ENCODE data around the gene SLC22A4. TPM values are rescaled to one million over a fixed set of nuclear protein-coding genes. Genes with fewer than 3 reads are reported as not detected.

SLC22A4 gene
- total RNA-seq, 1 donor from 2014 or later, result 1.7 TPM

GRCh38 chr5:132266031-132266835, 28.0 kb upstream of the SLC22A4 start:
- intact Hi-C loops (cut with micrococcal nuclease), result no loop called here
- DNase-seq (ENCODE audit: low spot score), result no peak
- H3K36me3 Mint-ChIP-seq (ENCODE audit: low read depth), result no peaks in the 10 kb centered on the region
- no peak overlapping the region for H3K27ac Mint-ChIP-seq
- no peaks in the 10 kb centered on the region for H3K9me3 Mint-ChIP-seq
- no peak overlapping the region for H3K4me3 Mint-ChIP-seq (ENCODE audit: low read depth)
- no peaks in the 10 kb centered on the region for H3K27me3 Mint-ChIP-seq (ENCODE audit: low read depth)
- H3K4me1 Mint-ChIP-seq (ENCODE audit: low read depth), result peaks cover 30% of the 10 kb centered on the region

GRCh38 chr5:132266836-132267160, 27.4 kb upstream of the SLC22A4 start:
- Mint-ChIP-seq H3K27me3 (ENCODE audit: low read depth) (no peaks in the 10 kb centered on the region), H3K9me3 (no peaks in the 10 kb centered on the region), H3K4me3 (ENCODE audit: low read depth) (no peak overlapping the region), H3K4me1 (ENCODE audit: low read depth) (peaks cover 27% of the 10 kb centered on the region), H3K27ac (no peak overlapping the region), H3K36me3 (ENCODE audit: low read depth) (no peaks in the 10 kb centered on the region)
- no peak for DNase-seq (ENCODE audit: low spot score)
- intact Hi-C loops (cut with micrococcal nuclease), result no loop called here

GRCh38 chr5:132267166-132267739, 26.9 kb upstream of the SLC22A4 start:
- Mint-ChIP-seq H3K9me3 (no peaks in the 10 kb centered on the region), H3K27ac (peak overlapping the region; percentile 43), H3K4me3 (ENCODE audit: low read depth) (no peak overlapping the region), H3K27me3 (ENCODE audit: low read depth) (no peaks in the 10 kb centered on the region), H3K36me3 (ENCODE audit: low read depth) (no peaks in the 10 kb centered on the region), H3K4me1 (ENCODE audit: low read depth) (peaks cover 24% of the 10 kb centered on the region)
- intact Hi-C loops (cut with micrococcal nuclease), result no loop called here
- DNase-seq (ENCODE audit: low spot score), result no peak

GRCh38 chr5:132267931-132268768, 26.0 kb upstream of the SLC22A4 start:
- DNase-seq (ENCODE audit: low spot score), result no peak
- Mint-ChIP-seq H3K27ac (no peak overlapping the region), H3K36me3 (ENCODE audit: low read depth) (no peaks in the 10 kb centered on the region), H3K4me3 (ENCODE audit: low read depth) (no peak overlapping the region), H3K9me3 (no peaks in the 10 kb centered on the region), H3K4me1 (ENCODE audit: low read depth) (peaks cover 24% of the 10 kb centered on the region), H3K27me3 (ENCODE audit: low read depth) (peaks cover 3% of the 10 kb centered on the region)
- intact Hi-C loops (cut with micrococcal nuclease), result no loop called here

GRCh38 chr5:132268769-132269551, 25.2 kb upstream of the SLC22A4 start:
- DNase-seq (ENCODE audit: low spot score), result no peak
- H3K27ac Mint-ChIP-seq, result no peak overlapping the region
- peaks cover 5% of the 10 kb centered on the region for H3K27me3 Mint-ChIP-seq (ENCODE audit: low read depth)
- H3K9me3 Mint-ChIP-seq, result no peaks in the 10 kb centered on the region
- H3K36me3 Mint-ChIP-seq (ENCODE audit: low read depth), result no peaks in the 10 kb centered on the region
- intact Hi-C loops (cut with micrococcal nuclease), result no loop called here
- H3K4me3 Mint-ChIP-seq (ENCODE audit: low read depth), result no peak overlapping the region
- H3K4me1 Mint-ChIP-seq (ENCODE audit: low read depth), result peaks cover 16% of the 10 kb centered on the region

GRCh38 chr5:132269635-132270334, 24.4 kb upstream of the SLC22A4 start:
- no peaks in the 10 kb centered on the region for H3K9me3 Mint-ChIP-seq
- peaks cover 8% of the 10 kb centered on the region for H3K4me1 Mint-ChIP-seq (ENCODE audit: low read depth)
- intact Hi-C loops (cut with micrococcal nuclease), result no loop called here
- no peak overlapping the region for H3K4me3 Mint-ChIP-seq (ENCODE audit: low read depth)
- DNase-seq (ENCODE audit: low spot score), result no peak
- peaks cover 5% of the 10 kb centered on the region for H3K27me3 Mint-ChIP-seq (ENCODE audit: low read depth)
- H3K36me3 Mint-ChIP-seq (ENCODE audit: low read depth), result no peaks in the 10 kb centered on the region
- H3K27ac Mint-ChIP-seq, result no peak overlapping the region

GRCh38 chr5:132270335-132270665, 23.9 kb upstream of the SLC22A4 start:
- no peak overlapping the region for H3K27ac Mint-ChIP-seq
- intact Hi-C loops (cut with micrococcal nuclease), result no loop called here
- H3K4me3 Mint-ChIP-seq (ENCODE audit: low read depth), result no peak overlapping the region
- no peak for DNase-seq (ENCODE audit: low spot score)
- peaks cover 5% of the 10 kb centered on the region for H3K27me3 Mint-ChIP-seq (ENCODE audit: low read depth)
- no peaks in the 10 kb centered on the region for H3K9me3 Mint-ChIP-seq
- H3K36me3 Mint-ChIP-seq (ENCODE audit: low read depth), result no peaks in the 10 kb centered on the region
- peaks cover 3% of the 10 kb centered on the region for H3K4me1 Mint-ChIP-seq (ENCODE audit: low read depth)

GRCh38 chr5:132270706-132271105, 23.5 kb upstream of the SLC22A4 start:
- Mint-ChIP-seq H3K4me1 (ENCODE audit: low read depth) (peaks cover 3% of the 10 kb centered on the region), H3K27me3 (ENCODE audit: low read depth) (peaks cover 5% of the 10 kb centered on the region), H3K36me3 (ENCODE audit: low read depth) (no peaks in the 10 kb centered on the region), H3K4me3 (ENCODE audit: low read depth) (no peak overlapping the region), H3K27ac (no peak overlapping the region), H3K9me3 (no peaks in the 10 kb centered on the region)
- no peak for DNase-seq (ENCODE audit: low spot score)
- intact Hi-C loops (cut with micrococcal nuclease), result no loop called here

- H3K4me3 Mint-ChIP-seq (ENCODE audit: low read depth), result no peak overlapping the region
- no peak overlapping the region for H3K27ac Mint-ChIP-seq
- H3K36me3 Mint-ChIP-seq (ENCODE audit: low read depth), result no peaks in the 10 kb centered on the region
- H3K4me1 Mint-ChIP-seq (ENCODE audit: low read depth), result peaks cover 3% of the 10 kb centered on the region
- DNase-seq (ENCODE audit: low spot score), result no peak
- intact Hi-C loops (cut with micrococcal nuclease), result loop anchor here (2.0 kb wide), 1 partner anchor 21 kb away; no protein-coding TSS in a partner anchor
- H3K9me3 Mint-ChIP-seq, result no peaks in the 10 kb centered on the region
- peaks cover 5% of the 10 kb centered on the region for H3K27me3 Mint-ChIP-seq (ENCODE audit: low read depth)
Observed at GRCh38 chr5:132271251-132272246, 22.6 kb upstream of the SLC22A4 start.

GRCh38 chr5:132272311-132273210, 21.6 kb upstream of the SLC22A4 start:
- H3K36me3 Mint-ChIP-seq (ENCODE audit: low read depth), result no peaks in the 10 kb centered on the region
- peak; percentile 52 for DNase-seq (ENCODE audit: low spot score)
- no peaks in the 10 kb centered on the region for H3K9me3 Mint-ChIP-seq
- no peak overlapping the region for H3K4me3 Mint-ChIP-seq (ENCODE audit: low read depth)
- peak overlapping the region; percentile 6 for H3K27ac Mint-ChIP-seq
- H3K4me1 Mint-ChIP-seq (ENCODE audit: low read depth), result peaks cover 3% of the 10 kb centered on the region
- intact Hi-C loops (cut with micrococcal nuclease), result loop anchor here (1.0 to 2.0 kb wide), 2 partner anchors 20 to 229 kb away; no protein-coding TSS in a partner anchor
- peaks cover 5% of the 10 kb centered on the region for H3K27me3 Mint-ChIP-seq (ENCODE audit: low read depth)
